GM12891 (cell line): ENCODE data around the gene PDF.

Experiments used
- POLR2A ChIP-seq: IDR thresholded peaks from 2 replicates; pipeline ENCODE4 v1.6.1; 2011; ENCODE audit warnings: low read depth, low read length, control low read depth
- POLR2AphosphoS5 ChIP-seq: IDR thresholded peaks from 2 replicates; pipeline ENCODE4 v1.6.1; 2011; ENCODE audit warnings: low read depth, low read length, control low read depth
- TAF1 ChIP-seq: IDR thresholded peaks from 2 replicates; pipeline ENCODE4 v1.6.1; 2011; ENCODE audit warnings: low read depth, low read length, control low read depth

GRCh38 chr16:69321080-69321479 is 9.3 kb downstream of the PDF start:
- TF ChIP-seq POLR2AphosphoS5, result no peak
- no peak for TF ChIP-seq POLR2A
- no peak for TF ChIP-seq TAF1
